ENCODE results near the gene CCNH.

Gene CCNH

DNA sequence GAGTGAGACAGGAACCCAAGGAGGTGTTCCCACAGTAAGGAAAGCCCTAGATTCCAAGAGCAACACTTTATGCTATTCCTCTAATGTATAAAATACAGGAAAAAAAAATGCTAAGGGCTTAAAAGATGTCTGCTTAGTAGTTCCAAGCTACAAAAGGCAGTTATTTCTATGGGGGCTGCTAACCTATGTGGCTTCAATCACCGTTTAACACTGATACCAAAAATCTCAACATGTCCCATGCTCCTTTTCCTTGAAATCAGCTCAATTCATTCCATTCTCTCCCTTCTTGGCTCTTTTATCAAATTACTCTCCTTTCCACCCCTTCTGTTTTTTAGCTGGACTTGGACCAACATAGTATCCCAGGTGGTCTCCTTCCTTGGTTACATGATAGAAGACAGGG lies 20.6 kb downstream of the CCNH start:
- H3K4me3 Mint-ChIP-seq: no peak overlapping the region
- no peaks in the 10 kb centered on the region for H3K9me3 Mint-ChIP-seq
- peak overlapping the region; percentile 89 for H3K27ac Mint-ChIP-seq
- H3K4me1 Mint-ChIP-seq: peaks cover 44% of the 10 kb centered on the region
- peaks cover 14% of the 10 kb centered on the region for H3K36me3 Mint-ChIP-seq
- H3K27me3 Mint-ChIP-seq: no peaks in the 10 kb centered on the region

DNA sequence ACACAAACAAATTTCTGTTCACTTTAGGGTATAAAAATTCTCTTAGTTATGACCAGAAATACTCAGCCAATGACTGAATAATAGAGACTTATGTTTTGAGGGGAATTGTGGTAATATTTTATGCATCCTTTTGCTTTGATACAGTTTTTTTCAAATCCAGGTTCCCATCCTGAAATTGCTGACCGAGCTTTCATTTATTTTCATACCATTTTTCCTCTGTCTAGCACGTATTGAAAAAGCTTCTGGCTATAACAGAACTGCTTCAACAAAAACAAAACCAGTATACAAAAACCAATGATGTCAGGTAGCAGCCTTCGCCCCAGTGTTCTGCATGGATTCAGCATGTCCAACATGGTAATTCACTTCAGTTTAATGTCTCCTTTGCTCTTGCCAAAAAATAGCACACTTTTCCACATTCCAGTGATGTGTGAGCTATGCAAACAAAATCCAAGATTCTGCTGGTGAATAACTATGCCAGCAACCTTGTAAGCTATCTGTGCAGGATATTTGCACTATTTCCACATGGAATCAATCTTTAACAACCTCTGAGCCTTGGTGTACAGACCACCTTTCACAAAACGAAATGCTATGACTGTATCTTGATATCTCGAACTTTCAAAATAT lies 22.0 kb downstream of the CCNH start:
- Mint-ChIP-seq H3K27me3 (no peaks in the 10 kb centered on the region), H3K4me1 (peaks cover 41% of the 10 kb centered on the region), H3K4me3 (no peak overlapping the region), H3K9me3 (no peaks in the 10 kb centered on the region), H3K36me3 (peaks cover 19% of the 10 kb centered on the region), H3K27ac (peak overlapping the region; percentile 30)

DNA sequence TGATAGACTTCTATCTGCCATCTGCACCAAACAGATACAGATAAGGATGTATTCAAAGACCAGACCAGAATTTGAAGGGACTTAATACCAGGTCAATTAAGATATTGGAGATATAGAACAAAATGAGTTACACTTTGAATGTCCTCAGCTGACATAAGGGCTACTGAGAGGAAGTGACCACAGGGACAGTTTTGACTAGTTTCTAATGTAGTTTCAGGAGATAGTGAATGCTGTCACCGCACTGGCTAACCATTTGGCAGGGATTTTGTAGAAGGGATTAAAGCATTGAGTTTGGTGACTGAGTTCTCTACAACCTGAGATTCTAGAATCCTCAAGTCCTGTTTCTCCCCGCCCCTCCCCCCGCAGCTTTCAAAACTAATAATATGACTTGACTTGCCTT lies 22.7 kb downstream of the CCNH start:
- peaks cover 19% of the 10 kb centered on the region for H3K36me3 Mint-ChIP-seq
- no peaks in the 10 kb centered on the region for H3K9me3 Mint-ChIP-seq
- H3K27ac Mint-ChIP-seq: peak overlapping the region; percentile 23
- no peak overlapping the region for H3K4me3 Mint-ChIP-seq
- peaks cover 37% of the 10 kb centered on the region for H3K4me1 Mint-ChIP-seq
- no peaks in the 10 kb centered on the region for H3K27me3 Mint-ChIP-seq

DNA sequence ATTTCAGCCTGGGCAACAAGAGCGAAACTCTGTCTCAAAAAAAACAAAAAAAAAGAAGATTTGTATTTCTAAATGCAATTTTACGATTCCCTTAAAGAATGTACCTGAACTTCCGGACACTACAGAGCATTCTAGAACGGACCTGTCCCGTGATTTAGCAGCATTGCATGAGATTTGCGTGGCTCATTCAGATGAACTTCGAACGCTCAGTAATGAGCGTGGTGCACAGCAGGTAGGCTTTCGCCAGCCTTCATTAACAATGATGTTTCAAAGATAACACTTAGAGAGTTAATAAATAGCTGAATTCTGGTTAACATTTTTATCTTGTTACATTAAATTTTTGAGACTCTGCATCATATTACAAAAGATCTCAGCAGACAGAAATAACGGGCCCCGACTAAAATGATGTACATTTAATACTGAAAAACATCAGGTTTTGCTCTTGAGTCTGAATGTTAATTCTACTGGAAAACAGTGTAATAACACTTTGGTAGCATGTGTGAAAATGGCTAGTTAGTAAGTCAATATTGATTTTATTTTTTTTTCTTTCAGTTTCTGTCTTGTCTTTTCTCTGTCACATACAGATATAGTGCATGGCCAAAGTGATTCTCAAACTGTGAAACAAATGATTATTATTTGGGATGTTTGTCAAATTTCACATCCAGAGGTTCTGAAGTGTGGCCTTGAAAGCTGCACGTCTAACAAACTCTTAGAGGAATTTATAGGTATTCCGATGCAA lies 23.3 kb downstream of the CCNH start:
- Mint-ChIP-seq H3K9me3 (no peaks in the 10 kb centered on the region), H3K27me3 (no peaks in the 10 kb centered on the region), H3K4me1 (peaks cover 30% of the 10 kb centered on the region), H3K27ac (peak overlapping the region; percentile 79), H3K36me3 (peaks cover 17% of the 10 kb centered on the region), H3K4me3 (no peak overlapping the region)

DNA sequence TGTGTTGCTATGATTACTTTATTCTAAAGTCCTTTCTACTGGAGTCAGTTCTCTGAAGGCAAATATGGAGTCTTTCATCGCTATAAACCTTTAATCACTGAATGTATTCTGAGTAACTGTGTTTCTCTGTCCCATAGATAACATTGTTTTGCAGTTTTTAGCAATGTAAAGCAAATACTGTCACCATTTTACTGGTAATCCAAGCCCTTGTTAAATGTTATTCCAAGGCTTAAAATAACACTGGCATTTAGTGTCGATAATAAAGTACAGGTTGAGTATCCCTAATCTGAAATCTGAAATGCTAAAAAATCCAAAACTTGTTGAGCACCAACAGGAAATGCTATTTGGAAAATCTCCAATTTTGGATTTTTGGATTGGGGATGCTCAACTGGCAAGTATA lies 24.6 kb downstream of the CCNH start:
- Mint-ChIP-seq H3K4me3 (no peak overlapping the region), H3K27me3 (no peaks in the 10 kb centered on the region), H3K27ac (no peak overlapping the region), H3K4me1 (peaks cover 35% of the 10 kb centered on the region), H3K36me3 (peaks cover 20% of the 10 kb centered on the region), H3K9me3 (no peaks in the 10 kb centered on the region)

DNA sequence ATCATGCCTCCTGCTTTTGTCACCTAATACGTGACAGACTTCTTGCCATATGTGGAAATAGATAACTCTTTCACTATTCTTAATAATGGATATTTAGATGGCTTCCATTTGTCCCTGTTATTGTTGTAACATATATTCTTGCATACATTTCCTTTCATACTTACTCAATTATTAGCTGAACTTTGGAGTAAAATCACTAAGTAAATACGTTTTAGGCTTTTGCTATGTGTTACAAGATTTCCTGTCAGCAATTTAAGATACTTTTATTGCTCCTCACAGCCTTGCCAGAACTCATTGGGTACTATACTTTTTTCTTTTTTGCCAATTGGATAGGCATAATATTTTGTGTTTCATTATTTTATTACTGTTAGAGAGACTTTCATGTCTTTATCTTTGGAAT lies 26.9 kb downstream of the CCNH start:
- Mint-ChIP-seq H3K27ac (peak overlapping the region; percentile 46), H3K4me1 (peaks cover 28% of the 10 kb centered on the region), H3K36me3 (peaks cover 16% of the 10 kb centered on the region), H3K27me3 (no peaks in the 10 kb centered on the region), H3K4me3 (no peak overlapping the region), H3K9me3 (no peaks in the 10 kb centered on the region)

DNA sequence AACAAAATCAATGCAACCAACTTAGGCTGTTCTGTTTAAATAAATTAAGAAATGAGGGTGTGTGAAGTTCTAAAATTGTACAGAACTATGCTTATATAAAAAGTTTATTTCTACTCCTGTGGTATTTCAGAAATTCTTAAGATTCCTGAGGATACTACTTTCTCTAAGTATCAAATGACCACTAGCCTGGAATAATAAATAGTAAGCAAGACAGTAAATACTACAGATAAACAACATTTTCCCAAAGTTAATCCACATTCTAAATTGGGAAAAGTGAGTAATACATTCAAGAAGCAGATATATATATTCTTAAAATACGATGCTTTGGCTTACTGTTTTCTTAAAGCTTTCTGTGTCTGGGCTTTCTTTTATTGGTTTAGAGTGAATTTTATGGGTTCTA lies 29.5 kb downstream of the CCNH start:
- Mint-ChIP-seq H3K9me3 (no peaks in the 10 kb centered on the region), H3K36me3 (peaks cover 9% of the 10 kb centered on the region), H3K27me3 (no peaks in the 10 kb centered on the region), H3K4me3 (no peak overlapping the region), H3K4me1 (peaks cover 19% of the 10 kb centered on the region), H3K27ac (no peak overlapping the region)

DNA sequence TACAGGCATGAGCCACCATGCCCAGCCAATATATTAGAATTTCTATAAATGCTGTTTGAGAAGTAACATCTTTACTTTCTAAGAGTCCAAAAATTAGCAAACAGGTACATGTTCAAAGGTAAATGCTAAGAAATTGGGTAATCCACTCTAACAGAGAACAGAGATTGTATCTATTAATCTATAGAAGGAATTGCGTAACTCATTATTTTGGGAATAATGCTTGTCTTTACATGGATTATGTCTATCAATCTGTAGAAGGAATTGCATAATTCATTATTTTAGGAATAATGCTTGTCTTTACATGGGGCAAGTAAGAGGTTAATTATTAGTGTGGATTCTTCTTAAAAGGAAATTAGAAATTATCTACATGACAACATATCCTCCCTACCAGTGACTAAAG lies 30.5 kb downstream of the CCNH start:
- Mint-ChIP-seq H3K27ac (no peak overlapping the region), H3K4me3 (no peak overlapping the region), H3K36me3 (peaks cover 9% of the 10 kb centered on the region), H3K27me3 (no peaks in the 10 kb centered on the region), H3K4me1 (peaks cover 15% of the 10 kb centered on the region), H3K9me3 (no peaks in the 10 kb centered on the region)

DNA sequence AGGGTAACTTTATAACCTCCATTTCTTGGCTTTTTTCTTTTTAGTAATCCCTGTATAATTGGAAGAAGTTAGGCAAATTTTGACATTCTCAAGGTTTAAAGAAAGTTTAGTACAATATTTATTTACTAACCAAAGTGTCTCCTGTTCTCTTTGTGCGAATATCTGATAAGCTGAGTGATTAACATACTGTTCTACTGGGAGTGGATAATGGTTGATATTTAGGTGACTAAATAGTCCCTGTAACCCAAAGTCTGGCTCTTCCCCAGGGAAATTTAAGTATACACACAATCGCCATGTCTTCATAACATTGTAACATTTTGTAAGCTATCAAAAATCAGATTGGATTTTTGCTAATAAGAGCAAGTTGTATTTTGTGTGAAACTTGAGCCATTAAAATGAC lies 40.0 kb downstream of the CCNH start:
- no peaks in the 10 kb centered on the region for H3K27me3 Mint-ChIP-seq
- H3K27ac Mint-ChIP-seq: no peak overlapping the region
- H3K4me1 Mint-ChIP-seq: peaks cover 6% of the 10 kb centered on the region
- H3K36me3 Mint-ChIP-seq: peaks cover 17% of the 10 kb centered on the region
- no peaks in the 10 kb centered on the region for H3K9me3 Mint-ChIP-seq
- no peak overlapping the region for H3K4me3 Mint-ChIP-seq

DNA sequence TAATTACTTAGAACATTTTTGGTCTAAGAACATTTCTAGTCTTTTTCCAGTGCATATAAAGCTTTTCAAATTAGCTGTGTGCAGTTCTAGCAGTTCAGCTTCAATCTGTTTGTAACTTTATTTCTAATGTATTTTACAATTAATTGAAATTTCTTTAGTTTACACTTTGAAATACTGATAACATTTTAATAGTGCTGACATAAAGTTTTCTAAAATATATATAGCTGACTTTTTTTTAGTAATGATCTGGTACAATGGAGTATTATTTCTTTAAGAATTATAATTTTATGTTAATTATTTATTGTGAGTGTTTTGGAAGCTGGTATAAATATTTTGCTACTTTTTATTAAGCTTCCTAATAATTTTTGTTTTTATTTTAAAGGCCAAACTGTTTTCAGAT lies 43.3 kb downstream of the CCNH start:
- peaks cover 17% of the 10 kb centered on the region for H3K36me3 Mint-ChIP-seq
- H3K27ac Mint-ChIP-seq: no peak overlapping the region
- no peaks in the 10 kb centered on the region for H3K27me3 Mint-ChIP-seq
- no peak overlapping the region for H3K4me3 Mint-ChIP-seq
- H3K4me1 Mint-ChIP-seq: peaks cover 18% of the 10 kb centered on the region
- H3K9me3 Mint-ChIP-seq: no peaks in the 10 kb centered on the region

DNA sequence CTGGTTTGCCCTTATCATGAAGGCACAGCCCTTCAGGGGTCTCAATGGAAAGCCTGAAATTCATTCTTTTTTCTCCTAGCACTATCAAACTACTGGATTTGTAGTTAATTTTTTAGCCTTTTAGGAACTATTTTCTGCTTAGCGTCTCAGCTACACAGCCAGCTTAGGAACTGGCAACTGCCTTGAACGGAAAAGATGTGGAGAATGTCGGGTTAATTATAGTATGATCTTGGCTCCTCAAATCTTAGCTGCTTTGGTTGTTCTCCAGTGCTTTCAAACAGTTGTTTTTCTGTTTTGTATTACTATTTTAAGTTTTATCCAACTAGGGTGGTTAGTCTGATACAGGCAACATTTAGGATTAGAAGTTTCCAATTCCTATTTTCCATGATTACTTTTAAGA lies 44.1 kb downstream of the CCNH start:
- H3K27me3 Mint-ChIP-seq: no peaks in the 10 kb centered on the region
- H3K27ac Mint-ChIP-seq: peak overlapping the region; percentile 55
- H3K4me1 Mint-ChIP-seq: peaks cover 26% of the 10 kb centered on the region
- H3K9me3 Mint-ChIP-seq: no peaks in the 10 kb centered on the region
- H3K36me3 Mint-ChIP-seq: peaks cover 19% of the 10 kb centered on the region
- no peak overlapping the region for H3K4me3 Mint-ChIP-seq

DNA sequence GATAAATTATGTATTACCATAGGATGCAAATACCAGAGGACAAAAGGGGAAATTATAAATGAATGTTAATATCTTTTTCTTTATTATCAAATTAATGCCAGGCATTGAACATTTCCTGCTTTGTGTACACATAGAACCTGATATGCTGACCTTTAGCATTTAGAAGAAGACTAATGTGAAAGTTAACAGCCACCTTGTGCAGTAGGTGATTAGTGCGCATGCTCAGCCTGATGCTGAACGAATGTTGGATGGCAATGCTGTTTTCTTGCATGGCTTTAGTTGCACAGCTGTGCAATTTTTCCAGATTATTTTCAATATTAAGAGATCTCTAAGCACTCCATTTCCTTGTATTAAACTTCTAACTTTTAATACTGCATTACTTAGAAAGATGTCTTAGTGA lies 45.5 kb downstream of the CCNH start:
- H3K27ac Mint-ChIP-seq: no peak overlapping the region
- H3K4me1 Mint-ChIP-seq: peaks cover 29% of the 10 kb centered on the region
- no peak overlapping the region for H3K4me3 Mint-ChIP-seq
- H3K9me3 Mint-ChIP-seq: no peaks in the 10 kb centered on the region
- peaks cover 20% of the 10 kb centered on the region for H3K36me3 Mint-ChIP-seq
- no peaks in the 10 kb centered on the region for H3K27me3 Mint-ChIP-seq

DNA sequence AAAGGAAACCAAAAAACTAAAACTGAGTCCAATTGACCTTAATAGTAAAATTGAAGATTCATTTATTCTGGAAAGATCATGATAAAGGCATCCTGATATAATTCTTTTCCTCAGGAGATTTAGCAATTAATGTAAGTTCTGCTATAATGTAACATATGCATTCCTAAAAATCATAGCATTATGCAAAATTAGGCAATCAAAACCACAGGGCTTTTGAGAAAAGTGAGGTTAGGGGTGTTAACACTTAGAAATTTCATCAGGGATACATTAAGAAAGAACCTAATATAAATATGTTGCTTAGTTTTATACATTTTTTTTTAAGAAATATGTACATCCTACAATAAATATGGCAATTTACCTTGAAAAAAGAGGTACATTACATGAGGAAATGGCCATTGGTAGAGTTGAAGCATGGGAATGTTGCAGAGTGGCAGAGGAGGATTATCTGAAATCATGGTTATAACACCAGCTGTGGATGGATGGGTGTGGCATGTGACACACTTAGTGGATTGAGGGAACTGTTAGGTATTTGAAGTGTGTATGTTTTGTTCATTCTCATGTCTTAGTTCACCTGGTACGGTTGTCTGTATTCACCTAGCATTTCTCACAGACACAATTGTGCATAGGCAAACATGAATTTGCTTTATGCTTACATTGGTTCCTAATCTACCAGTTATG lies 51.1 kb downstream of the CCNH start:
- Mint-ChIP-seq H3K36me3 (peaks cover 19% of the 10 kb centered on the region), H3K4me1 (peaks cover 40% of the 10 kb centered on the region), H3K27me3 (no peaks in the 10 kb centered on the region), H3K4me3 (no peak overlapping the region), H3K9me3 (no peaks in the 10 kb centered on the region), H3K27ac (no peak overlapping the region)

DNA sequence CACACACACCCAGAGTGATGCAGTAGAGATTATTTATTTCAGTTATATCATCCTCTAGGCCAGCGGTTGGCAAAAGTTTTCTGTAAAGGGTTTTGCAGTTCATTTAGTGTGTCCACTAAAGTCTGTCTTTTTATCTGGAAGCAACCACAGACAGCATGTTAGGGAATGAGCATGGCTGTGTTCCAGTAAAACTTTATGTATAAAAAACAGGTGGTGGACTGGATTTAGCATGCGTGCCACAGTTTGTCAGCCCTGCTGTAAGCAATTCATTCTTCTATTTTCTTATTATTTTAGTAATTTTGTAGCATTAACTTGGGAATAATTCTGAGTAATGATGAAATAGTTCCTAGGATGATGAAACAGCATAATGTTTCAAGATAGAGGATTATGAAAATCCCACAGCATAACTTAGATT lies 51.7 kb downstream of the CCNH start:
- H3K4me1 Mint-ChIP-seq: peaks cover 36% of the 10 kb centered on the region
- H3K27ac Mint-ChIP-seq: no peak overlapping the region
- peaks cover 16% of the 10 kb centered on the region for H3K36me3 Mint-ChIP-seq

DNA sequence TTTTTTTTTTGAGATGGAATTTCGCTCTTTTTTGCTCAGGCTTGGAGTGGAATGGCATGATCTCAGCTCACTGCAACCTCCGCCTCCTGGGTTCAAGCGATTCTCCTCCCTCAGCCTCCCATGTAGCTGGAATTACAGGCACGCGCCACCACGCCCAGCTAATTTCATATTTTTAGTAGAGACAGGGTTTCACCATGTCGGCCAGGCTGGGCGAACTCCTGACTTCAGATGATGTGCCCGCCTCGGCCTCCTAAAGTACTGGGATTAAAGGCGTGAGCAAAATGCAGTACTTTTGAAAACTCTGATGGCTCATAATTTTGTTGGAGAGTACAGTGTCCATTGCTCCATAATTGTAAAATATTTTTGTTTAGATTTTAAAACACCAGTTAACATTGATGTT lies 52.6 kb downstream of the CCNH start:
- peaks cover 20% of the 10 kb centered on the region for H3K36me3 Mint-ChIP-seq
- H3K9me3 Mint-ChIP-seq: no peaks in the 10 kb centered on the region
- H3K27me3 Mint-ChIP-seq: no peaks in the 10 kb centered on the region
- no peak overlapping the region for H3K27ac Mint-ChIP-seq
- H3K4me3 Mint-ChIP-seq: no peak overlapping the region
- H3K4me1 Mint-ChIP-seq: peaks cover 38% of the 10 kb centered on the region

More for the DNA sequence above, 51.7 kb downstream of the CCNH start:
- Mint-ChIP-seq H3K4me3 (no peak overlapping the region), H3K9me3 (no peaks in the 10 kb centered on the region), H3K27me3 (no peaks in the 10 kb centered on the region)

DNA sequence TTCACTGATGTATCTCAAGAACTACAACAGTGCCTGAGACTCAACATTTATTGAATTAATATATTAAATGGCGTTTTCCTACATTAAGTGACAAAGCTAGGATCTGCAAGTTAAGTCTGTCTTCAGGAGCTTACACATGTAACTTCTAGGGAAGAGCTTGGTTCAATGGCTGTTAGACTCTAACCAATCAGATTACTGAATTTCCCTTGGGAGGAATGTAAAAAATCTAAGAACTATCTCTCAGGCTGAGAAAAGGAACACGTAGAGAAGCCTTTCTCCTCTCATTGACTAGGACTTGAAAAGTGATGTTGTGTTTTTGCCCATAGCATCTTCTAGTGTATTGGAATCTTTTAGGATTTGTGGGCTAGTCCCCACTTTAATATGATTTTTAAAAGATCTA lies 53.6 kb downstream of the CCNH start:
- H3K9me3 Mint-ChIP-seq: no peaks in the 10 kb centered on the region

More for the DNA sequence above, 53.6 kb downstream of the CCNH start:
- H3K27me3 Mint-ChIP-seq: no peaks in the 10 kb centered on the region
- peaks cover 21% of the 10 kb centered on the region for H3K36me3 Mint-ChIP-seq
- no peak overlapping the region for H3K27ac Mint-ChIP-seq
- H3K4me3 Mint-ChIP-seq: no peak overlapping the region
- peaks cover 36% of the 10 kb centered on the region for H3K4me1 Mint-ChIP-seq

All from activated naive CD4-positive, alpha-beta T cell treated with anti-CD3 and anti-CD28 coated beads, Interleukin-2, amount 50 U/mL, for 24 hours (primary cell).